GM21576 (cell line): ENCODE results near the gene BMERB1.
"Not testable (repeated sequence)": the region's sequence is repeated elsewhere in the genome, so short reads cannot be mapped to it uniquely, and the experiment has no call there.

Experiments used
- ATAC-seq: cut with Tn5 transposase; IDR thresholded peaks from one replicate; pipeline ENCODE4 v1.9.1; 2021; ENCODE audit warnings: mild to moderate bottlenecking, moderate library complexity; ENCODE audit not compliant: unreplicated experiment

BMERB1 gene

GRCh38 chr16:15459791-15460190, 25.4 kb downstream of the BMERB1 start:
- ATAC-seq = no peak

GRCh38 chr16:15460601-15461000, 26.2 kb downstream of the BMERB1 start:
- no peak for ATAC-seq

GRCh38 chr16:15461376-15461775, 27.0 kb downstream of the BMERB1 start:
- no peak for ATAC-seq

GRCh38 chr16:15464401-15465186, 30.2 kb downstream of the BMERB1 start:
- ATAC-seq = no peak

GRCh38 chr16:15466131-15466530, 31.7 kb downstream of the BMERB1 start:
- no peak for ATAC-seq

GRCh38 chr16:15466886-15467781, 32.7 kb downstream of the BMERB1 start:
- no peak for ATAC-seq

- not testable (repeated sequence) for ATAC-seq
These were observed 42.6 kb downstream of the BMERB1 start for GRCh38 chr16:15476971-15477370.

- ATAC-seq = no peak
These were observed 43.4 kb downstream of the BMERB1 start for GRCh38 chr16:15477802-15478201.

- no peak for ATAC-seq
These were observed 47.8 kb downstream of the BMERB1 start for GRCh38 chr16:15482068-15482747.

- no peak for ATAC-seq
These were observed 48.4 kb downstream of the BMERB1 start for GRCh38 chr16:15482748-15483298.

GRCh38 chr16:15483857-15484256, 49.5 kb downstream of the BMERB1 start:
- no peak for ATAC-seq

GRCh38 chr16:15484662-15485061, 50.3 kb downstream of the BMERB1 start:
- ATAC-seq = no peak

GRCh38 chr16:15485175-15485574, 50.8 kb downstream of the BMERB1 start:
- ATAC-seq = no peak

GRCh38 chr16:15486661-15487060, 52.3 kb downstream of the BMERB1 start:
- ATAC-seq = no peak

GRCh38 chr16:15487336-15488284, 53.2 kb downstream of the BMERB1 start:
- ATAC-seq = no peak

GRCh38 chr16:15489016-15489415, 54.6 kb downstream of the BMERB1 start:
- no peak for ATAC-seq

GRCh38 chr16:15490123-15490711, 55.8 kb downstream of the BMERB1 start:
- no peak for ATAC-seq

GRCh38 chr16:15491411-15491810, 57.0 kb downstream of the BMERB1 start:
- no peak for ATAC-seq

- ATAC-seq = no peak
These were observed 57.8 kb downstream of the BMERB1 start for GRCh38 chr16:15492091-15492740.
